ENCODE data around the gene GSTO2.

GRCh38 chr10:104300002-104300735 lies 31.2 kb downstream of the GSTO2 start:
- no peak for TF ChIP-seq POLR2A (IDR thresholded peaks at IDR 0.05)
- TF ChIP-seq, protein P1, sequence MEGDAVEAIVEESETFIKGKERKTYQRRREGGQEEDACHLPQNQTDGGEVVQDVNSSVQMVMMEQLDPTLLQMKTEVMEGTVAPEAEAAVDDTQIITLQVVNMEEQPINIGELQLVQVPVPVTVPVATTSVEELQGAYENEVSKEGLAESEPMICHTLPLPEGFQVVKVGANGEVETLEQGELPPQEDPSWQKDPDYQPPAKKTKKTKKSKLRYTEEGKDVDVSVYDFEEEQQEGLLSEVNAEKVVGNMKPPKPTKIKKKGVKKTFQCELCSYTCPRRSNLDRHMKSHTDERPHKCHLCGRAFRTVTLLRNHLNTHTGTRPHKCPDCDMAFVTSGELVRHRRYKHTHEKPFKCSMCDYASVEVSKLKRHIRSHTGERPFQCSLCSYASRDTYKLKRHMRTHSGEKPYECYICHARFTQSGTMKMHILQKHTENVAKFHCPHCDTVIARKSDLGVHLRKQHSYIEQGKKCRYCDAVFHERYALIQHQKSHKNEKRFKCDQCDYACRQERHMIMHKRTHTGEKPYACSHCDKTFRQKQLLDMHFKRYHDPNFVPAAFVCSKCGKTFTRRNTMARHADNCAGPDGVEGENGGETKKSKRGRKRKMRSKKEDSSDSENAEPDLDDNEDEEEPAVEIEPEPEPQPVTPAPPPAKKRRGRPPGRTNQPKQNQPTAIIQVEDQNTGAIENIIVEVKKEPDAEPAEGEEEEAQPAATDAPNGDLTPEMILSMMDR (IDR thresholded peaks at IDR 0.05 in 8 of 11, conservative IDR thresholded peaks at IDR 0.05 in 3 of 11): no peak
- TF ChIP-seq POLR2AphosphoS5 (IDR thresholded peaks at IDR 0.05): peak in 1 of 3 donors; percentile 56
